Ovary (tissue), 9 donors: Measurements from ENCODE around the gene SERPINB13. TPM values are rescaled to one million over a fixed set of nuclear protein-coding genes. Genes with fewer than 3 reads are reported as not detected.

Experiments
- DNase-seq, 5 donors: peaks; one replicate each; pipeline ENCODE4 v3.0.0-alpha.2; 2019 to 2020
- H3K27ac ChIP-seq, 2 donors: fragments of 200-600 bp; one replicate each; pipeline versions ENCODE4 v1.5.1 to v1.8.0; 2019 to 2022
- H3K27me3 ChIP-seq: fragments of 200-600 bp; one replicate; pipeline ENCODE4 v1.8.0; 2022
- H3K36me3 ChIP-seq: fragments of 200-600 bp; sonication (generic); one replicate; pipeline ENCODE4 v1.5.1; 2019
- H3K4me1 ChIP-seq: one replicate; pipeline ENCODE4 v1.8.1; 2013; ENCODE audit warnings: mild to moderate bottlenecking, moderate library complexity; ENCODE audit not compliant: insufficient read depth
- H3K4me3 ChIP-seq: fragments of 200-600 bp; sonication (generic); one replicate; pipeline ENCODE4 v1.5.1; 2017
- H3K9me3 ChIP-seq, 2 donors: fragments of 200-600 bp in 1 of 2; sonication (generic) in 1 of 2; one replicate each; pipeline versions ENCODE4 v1.5.1 to v1.8.1; 2013 to 2019; ENCODE audit warnings: mild to moderate bottlenecking in 1 of 2, moderate library complexity in 1 of 2
- CTCF ChIP-seq, 3 donors: fragments of 450-650 bp in 2 of 3; fragments of 200-600 bp in 1 of 3; IDR thresholded peaks; one replicate each; pipeline versions ENCODE4 v1.5.1 to v1.8.0; 2016 to 2022; ENCODE audit warnings: antibody characterized with exemption in 3 of 3, mild to moderate bottlenecking in 1 of 3
- EP300 ChIP-seq: sonication (generic); formaldehyde crosslinking; IDR thresholded peaks from one replicate; pipeline ENCODE4 v1.6.1; 2017; ENCODE audit warnings: antibody characterized with exemption
- POLR2A ChIP-seq: fragments of 450-650 bp; IDR thresholded peaks from one replicate; pipeline ENCODE4 v1.6.1; 2017; ENCODE audit warnings: antibody characterized with exemption, mild to moderate bottlenecking, moderate library complexity
- WGBS, 3 donors: extraction: QIAGEN DNeasy Blood & Tissue Kit in 1 of 3; methylation state at CpG; one replicate each; pipeline versions ENCODE4 v1.1.5 to v1.1.7; 2013 to 2017; 5-methylcytosine and 5-hydroxymethylcytosine counted together
- intact Hi-C, 4 donors: fragments of 100-400 bp; cut with DNase I; formaldehyde crosslinking; loops; one replicate each; pipeline versions ENCODE4 v1.11.0 to v1.15.1; 2022 to 2023
- polyA plus RNA-seq, 2 donors: library from polyadenylated mRNA; stranded (reverse); fragments of 200-250 nt in 1 of 2; fragments of 350-450 nt in 1 of 2; fragmentation: Illumina TruSeq in 1 of 2; extraction: RNeasy Lipid Tissue Mini Kit (QIAGEN cat#74804) in 1 of 2; gene quantifications; one replicate each; pipeline ENCODE4 v1.2.3, GENCODE V29; 2013 to 2014
- total RNA-seq, 7 donors: library from RNA; depleted of rRNA in 2 of 7; stranded (reverse); fragments of >200 nt in 2 of 7; fragmentation: NEBNext Ultra II Directional in 3 of 7; extraction: Animal tissue kit (Norgen Biotek cat#: 25700) in 3 of 7; gene quantifications; one replicate each; pipeline versions ENCODE4 v1.1.0 to v1.2.4, GENCODE V29; 2016 to 2023
- donor health status: DM: no; HTN: no; CAD: no; lungs with moderate emphysema.
- donor health status: DM: no; HTN: no; CAD: no.
- donor health status: Bipolar disorder and iron deficiency.
- donor health status: DM: yes; HTN: yes; CAD: no.
- donor health status: DM: no; HTN: no; CAD: no.
- donor health status: DM: yes; HTN: yes; CAD: no.

SERPINB13 gene
- total and polyA plus RNA-seq, 9 donors, result 0.46 TPM; not detected in 8

- TF ChIP-seq EP300 (no peak), CTCF (IDR thresholded peaks at IDR 0.05) (no peak), POLR2A (no peak)
- no peaks in the 10 kb centered on the region for H3K27me3 ChIP-seq
- H3K4me1 ChIP-seq, result no peaks in the 10 kb centered on the region
- no peaks in the 10 kb centered on the region for H3K9me3 ChIP-seq
- DNase-seq, result no peak
- intact Hi-C loops, result no loop called here
- WGBS, 3 donors, result 68 to 79% (median 78%) methylated on average over 5 of the region's 5 CpGs
- H3K27ac ChIP-seq, result no peak overlapping the region
- H3K4me3 ChIP-seq, result no peak overlapping the region
- no peaks in the 10 kb centered on the region for H3K36me3 ChIP-seq
Measured at GRCh38 chr18:63567276-63567675, 19.9 kb upstream of the SERPINB13 start.

GRCh38 chr18:63567825-63568224 lies 19.3 kb upstream of the SERPINB13 start:
- Histone ChIP-seq H3K9me3 (no peaks in the 10 kb centered on the region), H3K4me1 (no peaks in the 10 kb centered on the region), H3K27ac (no peak overlapping the region), H3K27me3 (no peaks in the 10 kb centered on the region), H3K4me3 (no peak overlapping the region), H3K36me3 (no peaks in the 10 kb centered on the region)
- 76 to 86% (median 77%) methylated on average over 9 of the region's 9 CpGs for WGBS, 3 donors
- DNase-seq, result no peak
- intact Hi-C loops, result no loop called here
- TF ChIP-seq POLR2A (no peak), EP300 (no peak), CTCF (IDR thresholded peaks at IDR 0.05) (no peak)

- Histone ChIP-seq H3K4me1 (no peaks in the 10 kb centered on the region), H3K9me3 (no peaks in the 10 kb centered on the region), H3K36me3 (no peaks in the 10 kb centered on the region), H3K27ac (no peak overlapping the region), H3K27me3 (no peaks in the 10 kb centered on the region), H3K4me3 (no peak overlapping the region)
- intact Hi-C loops, result loop anchor here in 1 of 4 donors (10.0 kb wide), 1 partner anchor 56 kb away; no protein-coding TSS in a partner anchor
- DNase-seq, result no peak
- TF ChIP-seq POLR2A (no peak), CTCF (IDR thresholded peaks at IDR 0.05) (no peak)
- 43 to 53% (median 43%) methylated on average over 6 of the region's 6 CpGs for WGBS, 3 donors
Measured at GRCh38 chr18:63570721-63571120, 16.4 kb upstream of the SERPINB13 start.

- DNase-seq, result no peak
- Histone ChIP-seq H3K9me3 (no peaks in the 10 kb centered on the region), H3K27me3 (no peaks in the 10 kb centered on the region), H3K27ac (no peak overlapping the region), H3K4me3 (no peak overlapping the region), H3K36me3 (no peaks in the 10 kb centered on the region), H3K4me1 (no peaks in the 10 kb centered on the region)
- TF ChIP-seq EP300, result no peak
- TF ChIP-seq POLR2A, result no peak
- intact Hi-C loops, result loop anchor here in 1 of 4 donors (10.0 kb wide), 1 partner anchor 61 kb away; no protein-coding TSS in a partner anchor
Measured at GRCh38 chr18:63575681-63576080, 11.5 kb upstream of the SERPINB13 start.

GRCh38 chr18:63578357-63578958 lies 8.7 kb upstream of the SERPINB13 start:
- H3K4me3 ChIP-seq, result no peak overlapping the region
- no peaks in the 10 kb centered on the region for H3K4me1 ChIP-seq
- no peak overlapping the region for H3K27ac ChIP-seq
- no peaks in the 10 kb centered on the region for H3K9me3 ChIP-seq
- 22 to 27% (median 27%) methylated on average over 5 of the region's 5 CpGs for WGBS, 3 donors
- intact Hi-C loops, result loop anchor here in 1 of 4 donors (10.0 kb wide), 1 partner anchor 64 kb away; no protein-coding TSS in a partner anchor
- no peaks in the 10 kb centered on the region for H3K36me3 ChIP-seq
- TF ChIP-seq EP300 (no peak), POLR2A (no peak), CTCF (IDR thresholded peaks at IDR 0.05) (no peak)
- DNase-seq, result no peak
- H3K27me3 ChIP-seq, result no peaks in the 10 kb centered on the region
